WTC11 (cell line): ENCODE results near the gene TAP2. TPM values are rescaled to one million over a fixed set of nuclear protein-coding genes. Genes with fewer than 3 reads are reported as not detected.

ENCODE experiments used
- ATAC-seq: fragments of 200-7000 bp; cut with Tn5 transposase; 2 replicates; pipeline ENCODE4 v1.10.0; 2021; ENCODE audit warnings: mild to moderate bottlenecking, moderate library complexity
- CTCF ChIA-PET: fragments of 300-600 bp; sonication (Branson Sonifier 250); formaldehyde crosslinking; loops from one replicate; lab custom pipeline; 2021; ENCODE audit warnings: antibody characterized with exemption; lab: Charles Lee
- POLR2A ChIA-PET: fragments of 350-600 bp; sonication (Branson Sonifier 250); formaldehyde crosslinking; loops from one replicate; lab custom pipeline; 2021; ENCODE audit warnings: antibody characterized with exemption; lab: Charles Lee
- DNase-seq: peaks from one replicate; pipeline ENCODE4 v3.0.0; 2021; ENCODE audit warnings: low spot score
- H3K27ac Mint-ChIP-seq: 2 replicates; pipeline ENCODE4 v1.8.0; 2021; ENCODE audit warnings: mixed read lengths
- H3K27me3 Mint-ChIP-seq: 2 replicates; pipeline ENCODE4 v1.8.0; 2021; ENCODE audit warnings: low read depth, mild to moderate bottlenecking, moderate library complexity, mixed read lengths
- H3K36me3 Mint-ChIP-seq: 2 replicates; pipeline ENCODE4 v1.8.0; 2021; ENCODE audit warnings: mixed read lengths
- H3K4me1 Mint-ChIP-seq: 2 replicates; pipeline ENCODE4 v1.8.0; 2022; ENCODE audit warnings: mixed read lengths
- H3K4me3 Mint-ChIP-seq: 2 replicates; pipeline ENCODE4 v1.8.0; 2021; ENCODE audit warnings: mild to moderate bottlenecking, moderate library complexity, mixed read lengths
- H3K9me3 Mint-ChIP-seq: 2 replicates; pipeline ENCODE4 v1.8.0; 2021; ENCODE audit warnings: mixed read lengths
- ATF2 ChIP-seq: sonication (generic); formaldehyde crosslinking; IDR thresholded peaks from 2 replicates; pipeline ENCODE4 v1.8.1; 2022; ENCODE audit warnings: low read depth, missing genetic modification reagents, borderline replicate concordance
- CREM ChIP-seq: sonication (generic); formaldehyde crosslinking; IDR thresholded peaks from 2 replicates; pipeline ENCODE4 v1.8.1; 2022; ENCODE audit warnings: mild to moderate bottlenecking, missing genetic modification reagents, moderate library complexity
- EMX1 ChIP-seq: fragments of 250-450 bp; sonication (Bioruptor Pico); IDR thresholded peaks from 2 replicates; pipeline ENCODE4 v1.8.0; 2021; ENCODE audit warnings: mild to moderate bottlenecking
- ESRRA ChIP-seq: sonication (generic); formaldehyde crosslinking; IDR thresholded peaks from 2 replicates; pipeline ENCODE4 v1.8.1; 2022; ENCODE audit warnings: mild to moderate bottlenecking, missing genetic modification reagents, borderline replicate concordance
- FOXJ3 ChIP-seq: sonication (generic); formaldehyde crosslinking; IDR thresholded peaks from 2 replicates; pipeline ENCODE4 v1.9.0; 2021; ENCODE audit warnings: missing genetic modification reagents, mild to moderate bottlenecking, borderline replicate concordance
- JUN ChIP-seq: sonication (generic); formaldehyde crosslinking; IDR thresholded peaks from 2 replicates; pipeline ENCODE4 v1.8.0; 2023; ENCODE audit warnings: mild to moderate bottlenecking, missing genetic modification reagents
- MAX ChIP-seq: sonication (generic); formaldehyde crosslinking; IDR thresholded peaks from 2 replicates; pipeline ENCODE4 v1.8.0; 2022; ENCODE audit warnings: mild to moderate bottlenecking, missing genetic modification reagents
- MXD4 ChIP-seq: fragments of 250-450 bp; sonication (Bioruptor Pico); IDR thresholded peaks from 2 replicates; pipeline ENCODE4 v1.8.0; 2021; ENCODE audit warnings: mild to moderate bottlenecking, moderate library complexity, borderline replicate concordance
- NR1H2 ChIP-seq: sonication (generic); formaldehyde crosslinking; IDR thresholded peaks from 2 replicates; pipeline ENCODE4 v1.9.0; 2021; ENCODE audit warnings: mild to moderate bottlenecking, moderate library complexity, missing genetic modification reagents
- RELA ChIP-seq: sonication (generic); formaldehyde crosslinking; IDR thresholded peaks from 2 replicates; pipeline ENCODE4 v1.8.1; 2022; ENCODE audit warnings: missing genetic modification reagents, mild to moderate bottlenecking, borderline replicate concordance
- SP1 ChIP-seq: sonication (generic); formaldehyde crosslinking; conservative IDR thresholded peaks from 2 replicates; pipeline ENCODE4 v1.8.1; 2022; ENCODE audit warnings: missing genetic modification reagents
- STAT6 ChIP-seq: sonication (generic); formaldehyde crosslinking; conservative IDR thresholded peaks from 2 replicates; pipeline ENCODE4 v1.8.1; 2023; ENCODE audit warnings: mild to moderate bottlenecking, low read depth, missing genetic modification reagents, moderate library complexity
- TP53 ChIP-seq: sonication (generic); formaldehyde crosslinking; IDR thresholded peaks from 2 replicates; pipeline ENCODE4 v1.8.1; 2023; ENCODE audit warnings: mild to moderate bottlenecking, missing genetic modification reagents
- ZNF416 ChIP-seq: fragments of 250-450 bp; sonication (Bioruptor Pico); IDR thresholded peaks from 2 replicates; pipeline ENCODE4 v1.9.0; 2021; ENCODE audit warnings: mild to moderate bottlenecking, inconsistent platforms
- ZNF425 ChIP-seq: fragments of 250-450 bp; sonication (Bioruptor Pico); conservative IDR thresholded peaks from 2 replicates; pipeline ENCODE4 v1.9.0; 2021; ENCODE audit warnings: mild to moderate bottlenecking
- total RNA-seq: library from RNA; stranded (reverse); gene quantifications from 3 replicates; pipeline ENCODE4 v1.2.3, GENCODE V29; 2021
- TF ChIP-seq, protein P1 (sequence below): sonication (generic); formaldehyde crosslinking; IDR thresholded peaks from 2 replicates; pipeline ENCODE4 v1.8.1; 2023; ENCODE audit warnings: mild to moderate bottlenecking, missing genetic modification reagents
- TF ChIP-seq, protein P2 (sequence below): sonication (generic); formaldehyde crosslinking; IDR thresholded peaks from 2 replicates; pipeline ENCODE4 v1.8.1; 2023; ENCODE audit warnings: mild to moderate bottlenecking, missing genetic modification reagents, moderate library complexity
- TF ChIP-seq, protein P3 (sequence below): sonication (generic); formaldehyde crosslinking; IDR thresholded peaks from 2 replicates; pipeline ENCODE4 v1.8.1; 2023; ENCODE audit warnings: mild to moderate bottlenecking, missing genetic modification reagents
- TF ChIP-seq, protein P4 (sequence below): fragments of 250-450 bp; sonication (Bioruptor Pico); IDR thresholded peaks from 2 replicates; pipeline ENCODE4 v2.1.2; 2022; ENCODE audit warnings: mild to moderate bottlenecking, moderate library complexity

Gene TAP2
- total RNA-seq, 1 experiment from 2014 or later: 23.0 TPM

DNA sequence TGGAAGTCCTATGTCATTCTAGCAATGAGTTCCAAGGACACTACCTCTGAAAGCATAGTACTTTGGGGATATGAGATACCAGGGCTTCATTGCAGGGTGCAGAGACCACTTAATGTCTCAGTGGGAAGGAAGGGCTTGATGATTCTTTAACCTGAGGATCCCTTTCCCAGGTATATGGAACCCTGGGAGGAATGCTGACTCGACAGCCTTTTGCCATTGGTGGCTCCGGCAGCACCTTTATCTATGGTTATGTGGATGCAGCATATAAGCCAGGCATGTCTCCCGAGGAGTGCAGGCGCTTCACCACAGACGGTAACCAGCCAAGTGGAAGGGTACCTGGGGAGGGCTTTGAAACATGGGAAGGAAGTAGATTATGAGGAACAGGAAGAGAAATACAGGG lies 19.7 kb upstream of the TAP2 start:
- Mint-ChIP-seq H3K27ac (no peak overlapping the region), H3K27me3 (peaks cover 58% of the 10 kb centered on the region)
- TF ChIP-seq, protein P1, sequence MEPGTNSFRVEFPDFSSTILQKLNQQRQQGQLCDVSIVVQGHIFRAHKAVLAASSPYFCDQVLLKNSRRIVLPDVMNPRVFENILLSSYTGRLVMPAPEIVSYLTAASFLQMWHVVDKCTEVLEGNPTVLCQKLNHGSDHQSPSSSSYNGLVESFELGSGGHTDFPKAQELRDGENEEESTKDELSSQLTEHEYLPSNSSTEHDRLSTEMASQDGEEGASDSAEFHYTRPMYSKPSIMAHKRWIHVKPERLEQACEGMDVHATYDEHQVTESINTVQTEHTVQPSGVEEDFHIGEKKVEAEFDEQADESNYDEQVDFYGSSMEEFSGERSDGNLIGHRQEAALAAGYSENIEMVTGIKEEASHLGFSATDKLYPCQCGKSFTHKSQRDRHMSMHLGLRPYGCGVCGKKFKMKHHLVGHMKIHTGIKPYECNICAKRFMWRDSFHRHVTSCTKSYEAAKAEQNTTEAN (CRISPR knock-in tag): no peak
- TF ChIP-seq, protein P2, sequence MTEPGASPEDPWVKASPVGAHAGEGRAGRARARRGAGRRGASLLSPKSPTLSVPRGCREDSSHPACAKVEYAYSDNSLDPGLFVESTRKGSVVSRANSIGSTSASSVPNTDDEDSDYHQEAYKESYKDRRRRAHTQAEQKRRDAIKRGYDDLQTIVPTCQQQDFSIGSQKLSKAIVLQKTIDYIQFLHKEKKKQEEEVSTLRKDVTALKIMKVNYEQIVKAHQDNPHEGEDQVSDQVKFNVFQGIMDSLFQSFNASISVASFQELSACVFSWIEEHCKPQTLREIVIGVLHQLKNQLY: no peak
- no peak for TF ChIP-seq MXD4 (CRISPR knock-in tag)
- no peak for TF ChIP-seq ZNF416 (CRISPR knock-in tag)
- TF ChIP-seq MAX: no peak
- TF ChIP-seq TP53 (CRISPR knock-in tag): no peak
- no peak for TF ChIP-seq ATF2 (CRISPR knock-in tag)
- TF ChIP-seq, protein P3, sequence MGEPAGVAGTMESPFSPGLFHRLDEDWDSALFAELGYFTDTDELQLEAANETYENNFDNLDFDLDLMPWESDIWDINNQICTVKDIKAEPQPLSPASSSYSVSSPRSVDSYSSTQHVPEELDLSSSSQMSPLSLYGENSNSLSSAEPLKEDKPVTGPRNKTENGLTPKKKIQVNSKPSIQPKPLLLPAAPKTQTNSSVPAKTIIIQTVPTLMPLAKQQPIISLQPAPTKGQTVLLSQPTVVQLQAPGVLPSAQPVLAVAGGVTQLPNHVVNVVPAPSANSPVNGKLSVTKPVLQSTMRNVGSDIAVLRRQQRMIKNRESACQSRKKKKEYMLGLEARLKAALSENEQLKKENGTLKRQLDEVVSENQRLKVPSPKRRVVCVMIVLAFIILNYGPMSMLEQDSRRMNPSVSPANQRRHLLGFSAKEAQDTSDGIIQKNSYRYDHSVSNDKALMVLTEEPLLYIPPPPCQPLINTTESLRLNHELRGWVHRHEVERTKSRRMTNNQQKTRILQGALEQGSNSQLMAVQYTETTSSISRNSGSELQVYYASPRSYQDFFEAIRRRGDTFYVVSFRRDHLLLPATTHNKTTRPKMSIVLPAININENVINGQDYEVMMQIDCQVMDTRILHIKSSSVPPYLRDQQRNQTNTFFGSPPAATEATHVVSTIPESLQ: no peak
- no peak for TF ChIP-seq SP1 (CRISPR knock-in tag)
- TF ChIP-seq, protein P4, sequence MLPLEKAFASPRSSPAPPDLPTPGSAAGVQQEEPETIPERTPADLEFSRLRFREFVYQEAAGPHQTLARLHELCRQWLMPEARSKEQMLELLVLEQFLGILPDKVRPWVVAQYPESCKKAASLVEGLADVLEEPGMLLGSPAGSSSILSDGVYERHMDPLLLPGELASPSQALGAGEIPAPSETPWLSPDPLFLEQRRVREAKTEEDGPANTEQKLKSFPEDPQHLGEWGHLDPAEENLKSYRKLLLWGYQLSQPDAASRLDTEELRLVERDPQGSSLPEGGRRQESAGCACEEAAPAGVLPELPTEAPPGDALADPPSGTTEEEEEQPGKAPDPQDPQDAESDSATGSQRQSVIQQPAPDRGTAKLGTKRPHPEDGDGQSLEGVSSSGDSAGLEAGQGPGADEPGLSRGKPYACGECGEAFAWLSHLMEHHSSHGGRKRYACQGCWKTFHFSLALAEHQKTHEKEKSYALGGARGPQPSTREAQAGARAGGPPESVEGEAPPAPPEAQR (CRISPR knock-in tag): no peak
- no peak for TF ChIP-seq NR1H2 (CRISPR knock-in tag)
- TF ChIP-seq CREM (CRISPR knock-in tag): no peak
- TF ChIP-seq FOXJ3 (CRISPR knock-in tag): no peak
- TF ChIP-seq JUN (CRISPR knock-in tag): no peak
- no peak for TF ChIP-seq ZNF425 (CRISPR knock-in tag)
- no peak for TF ChIP-seq EMX1 (CRISPR knock-in tag)
- TF ChIP-seq ESRRA (CRISPR knock-in tag): no peak
- TF ChIP-seq RELA (CRISPR knock-in tag): no peak
- TF ChIP-seq STAT6 (CRISPR knock-in tag): no peak
- TF ChIP-seq, all 79 proteins: peak for 0
- ATAC-seq (no peak), DNase-seq (no peak)
- no peaks in the 10 kb centered on the region for H3K9me3 Mint-ChIP-seq
- no peak overlapping the region for H3K4me3 Mint-ChIP-seq
- CTCF ChIA-PET: interaction anchor here (0.6 to 9.4 kb wide), 7 partner anchors 10 to 108 kb away, joined by 3 to 291 read pairs (median 5); partner anchors contain the start of genes HLA-DMA and TAP2
- peaks cover 13% of the 10 kb centered on the region for H3K4me1 Mint-ChIP-seq
- POLR2A ChIA-PET: no interaction called here
- no peaks in the 10 kb centered on the region for H3K36me3 Mint-ChIP-seq
